ENCODE measurements around the gene SELENOI. TPM values are rescaled to one million over a fixed set of nuclear protein-coding genes. Genes with fewer than 3 reads are reported as not detected.
"Not testable (repeated sequence)": the region's sequence is repeated elsewhere in the genome, so short reads cannot be mapped to it uniquely, and the experiment has no call there.

Gene SELENOI
- total RNA-seq, 2 donors from 2014 or later = 10.4 to 31.3 TPM

DNA sequence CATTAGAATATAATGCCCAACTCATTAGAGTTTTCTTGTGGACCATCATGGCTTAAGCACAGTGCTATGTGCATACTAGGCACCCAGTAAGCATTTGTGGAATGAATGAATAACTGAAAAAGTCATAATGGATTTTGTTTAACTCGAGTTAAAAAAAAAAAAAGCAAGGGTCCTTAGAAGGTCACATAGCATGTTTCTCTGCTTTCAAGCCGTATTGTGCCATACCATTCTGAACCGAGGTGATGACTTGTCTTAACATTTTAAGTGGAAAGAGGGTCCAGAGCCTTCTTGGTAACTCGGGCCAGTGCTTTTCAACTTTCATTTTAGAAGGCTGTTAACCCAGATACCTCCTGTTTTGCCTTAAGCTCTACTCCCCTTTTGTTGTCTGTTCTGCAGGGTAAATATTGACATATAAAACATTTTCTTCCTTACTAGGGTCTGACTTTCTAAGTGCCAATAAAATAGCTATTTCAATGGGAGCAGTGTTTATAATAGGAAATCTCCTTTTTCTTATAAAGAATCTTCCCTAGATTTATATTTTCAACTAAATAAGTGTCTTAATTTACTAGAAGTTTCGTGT lies 1.4 kb downstream of the SELENOI start:
- intact Hi-C loops (cut with DNase I) = no loop called here
- Histone ChIP-seq H3K9me3 (no peaks in the 10 kb centered on the region), H3K4me1 (peaks cover 29% of the 10 kb centered on the region), H3K27ac (peak overlapping the region in 3 of 4 donors; percentile 89 to 96 (median 95)), H3K36me3 (replicated peaks in 1 of 2; ENCODE audit: insufficient read depth in 1 of 2, low read depth in 2 of 2) (no peaks in the 10 kb centered on the region), H3K27me3 (no peaks in the 10 kb centered on the region), H3K4me3 (no peak overlapping the region)
- TF ChIP-seq, protein P1, sequence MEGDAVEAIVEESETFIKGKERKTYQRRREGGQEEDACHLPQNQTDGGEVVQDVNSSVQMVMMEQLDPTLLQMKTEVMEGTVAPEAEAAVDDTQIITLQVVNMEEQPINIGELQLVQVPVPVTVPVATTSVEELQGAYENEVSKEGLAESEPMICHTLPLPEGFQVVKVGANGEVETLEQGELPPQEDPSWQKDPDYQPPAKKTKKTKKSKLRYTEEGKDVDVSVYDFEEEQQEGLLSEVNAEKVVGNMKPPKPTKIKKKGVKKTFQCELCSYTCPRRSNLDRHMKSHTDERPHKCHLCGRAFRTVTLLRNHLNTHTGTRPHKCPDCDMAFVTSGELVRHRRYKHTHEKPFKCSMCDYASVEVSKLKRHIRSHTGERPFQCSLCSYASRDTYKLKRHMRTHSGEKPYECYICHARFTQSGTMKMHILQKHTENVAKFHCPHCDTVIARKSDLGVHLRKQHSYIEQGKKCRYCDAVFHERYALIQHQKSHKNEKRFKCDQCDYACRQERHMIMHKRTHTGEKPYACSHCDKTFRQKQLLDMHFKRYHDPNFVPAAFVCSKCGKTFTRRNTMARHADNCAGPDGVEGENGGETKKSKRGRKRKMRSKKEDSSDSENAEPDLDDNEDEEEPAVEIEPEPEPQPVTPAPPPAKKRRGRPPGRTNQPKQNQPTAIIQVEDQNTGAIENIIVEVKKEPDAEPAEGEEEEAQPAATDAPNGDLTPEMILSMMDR (IDR thresholded peaks at IDR 0.05) = no peak
- TF ChIP-seq POLR2A (IDR thresholded peaks at IDR 0.05) = no peak
- ATAC-seq = no peak
- no peak for DNase-seq
- 14 to 19% methylated on average over 5 of the region's 5 CpGs for WGBS, 2 donors

DNA sequence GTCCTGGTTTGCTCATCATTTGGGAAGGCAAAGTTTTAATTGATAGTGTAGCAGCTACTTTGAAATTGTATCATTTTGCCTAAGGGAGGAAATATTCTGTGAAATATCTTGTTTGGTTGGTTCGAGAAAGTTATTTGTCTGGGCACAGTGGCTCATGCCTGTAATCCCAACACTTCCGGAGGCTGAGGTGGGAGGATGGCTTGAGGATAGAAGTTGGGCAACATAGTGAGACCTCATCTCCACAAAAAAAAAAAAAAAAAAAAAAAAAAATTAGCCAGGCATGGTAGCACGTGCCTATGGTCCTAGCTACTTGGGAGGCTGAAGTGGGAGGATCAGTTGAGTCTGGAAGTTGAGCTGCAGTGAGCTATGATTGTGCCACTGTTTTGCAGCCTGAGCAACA lies 3.7 kb downstream of the SELENOI start:
- intact Hi-C loops (cut with DNase I) = no loop called here
- no peak overlapping the region for H3K4me3 ChIP-seq
- no peak overlapping the region for H3K27ac ChIP-seq
- 83 to 95% methylated on average over 3 of the region's 3 CpGs for WGBS, 2 donors
- no peaks in the 10 kb centered on the region for H3K9me3 ChIP-seq
- ATAC-seq (no peak), DNase-seq (no peak)
- TF ChIP-seq, protein P1 (IDR thresholded peaks at IDR 0.05) = no peak
- TF ChIP-seq POLR2A (IDR thresholded peaks at IDR 0.05) = no peak
- peaks cover 18% of the 10 kb centered on the region for H3K4me1 ChIP-seq
- H3K27me3 ChIP-seq = no peaks in the 10 kb centered on the region
- H3K36me3 ChIP-seq (replicated peaks in 1 of 2; ENCODE audit: insufficient read depth in 1 of 2, low read depth in 2 of 2) = no peaks in the 10 kb centered on the region

DNA sequence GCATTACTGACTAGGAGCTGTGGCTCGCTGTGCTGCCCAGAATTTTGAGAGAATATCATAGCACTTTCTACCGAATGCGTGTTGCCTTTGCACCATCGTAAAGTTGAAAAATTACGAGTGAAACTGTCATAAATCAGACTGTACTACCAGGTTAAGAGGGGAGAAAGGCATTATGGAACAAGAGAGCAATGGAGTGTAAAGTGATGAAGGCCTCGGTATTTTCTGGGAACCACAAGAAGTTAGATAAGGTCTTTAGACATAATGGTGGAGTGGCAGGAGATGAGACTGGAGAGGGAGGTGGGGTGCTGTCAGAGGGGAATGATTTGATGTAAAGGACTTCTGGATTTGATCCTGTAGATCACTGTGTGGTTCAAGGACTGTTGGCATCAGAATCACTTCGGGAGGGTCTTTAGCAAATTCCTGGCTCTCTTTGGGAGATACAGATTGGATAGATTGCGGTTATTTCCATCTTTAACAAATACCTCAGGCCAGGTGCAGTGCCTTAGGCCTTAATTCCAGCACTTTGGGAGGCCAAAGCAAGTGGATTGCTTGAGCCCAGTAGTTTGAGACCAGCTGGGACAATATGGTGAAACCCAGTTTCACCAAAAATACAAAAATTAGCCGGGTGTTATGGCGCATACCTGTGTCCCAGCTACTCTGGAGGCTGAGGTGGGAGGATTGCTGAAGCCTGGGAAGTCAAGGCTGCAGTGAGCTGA lies 5.6 kb downstream of the SELENOI start:
- no peak for ATAC-seq
- H3K9me3 ChIP-seq = no peaks in the 10 kb centered on the region
- TF ChIP-seq, protein P1 (IDR thresholded peaks at IDR 0.05) = no peak
- no peak for TF ChIP-seq POLR2A (IDR thresholded peaks at IDR 0.05)
- H3K27me3 ChIP-seq = no peaks in the 10 kb centered on the region
- DNase-seq = no peak
- whole genome bisulfite sequencing, 2 donors = 92 to 97% methylated on average over 10 of the region's 10 CpGs
- H3K36me3 ChIP-seq (replicated peaks in 1 of 2; ENCODE audit: insufficient read depth in 1 of 2, low read depth in 2 of 2) = no peaks in the 10 kb centered on the region
- no peak overlapping the region for H3K27ac ChIP-seq
- H3K4me1 ChIP-seq = peaks cover 15% of the 10 kb centered on the region
- intact Hi-C loops (cut with DNase I) = no loop called here
- H3K4me3 ChIP-seq = no peak overlapping the region

DNA sequence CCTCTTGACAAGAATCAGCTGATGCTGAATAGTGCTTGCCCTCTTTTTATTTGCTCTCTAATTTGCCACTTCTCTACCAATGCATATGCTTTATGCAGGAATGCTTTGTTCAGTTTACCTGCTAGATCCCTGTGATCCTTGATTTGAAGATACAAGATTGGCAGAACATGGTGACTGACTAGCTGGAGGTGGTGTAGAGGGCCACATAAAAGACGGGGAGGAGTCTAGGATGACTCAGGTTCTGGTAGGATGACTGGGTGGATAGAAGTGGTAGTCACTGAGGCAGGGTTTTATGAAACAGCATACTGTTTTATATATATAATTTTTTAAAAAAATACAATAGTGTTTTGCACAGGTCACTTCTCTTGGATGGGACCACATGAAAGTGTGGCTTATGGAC lies 6.9 kb downstream of the SELENOI start:
- H3K27ac ChIP-seq = no peak overlapping the region
- TF ChIP-seq, protein P1 (IDR thresholded peaks at IDR 0.05) = no peak
- no peak for TF ChIP-seq POLR2A (IDR thresholded peaks at IDR 0.05)
- DNase-seq (no peak), ATAC-seq (no peak)
- no peaks in the 10 kb centered on the region for H3K9me3 ChIP-seq
- no peak overlapping the region for H3K4me3 ChIP-seq
- 87 to 92% methylated on average over 1 of the region's 1 CpG for WGBS, 2 donors
- intact Hi-C loops (cut with DNase I) = no loop called here
- no peaks in the 10 kb centered on the region for H3K27me3 ChIP-seq
- peaks cover 5% of the 10 kb centered on the region for H3K4me1 ChIP-seq
- no peaks in the 10 kb centered on the region for H3K36me3 ChIP-seq (replicated peaks in 1 of 2; ENCODE audit: insufficient read depth in 1 of 2, low read depth in 2 of 2)

DNA sequence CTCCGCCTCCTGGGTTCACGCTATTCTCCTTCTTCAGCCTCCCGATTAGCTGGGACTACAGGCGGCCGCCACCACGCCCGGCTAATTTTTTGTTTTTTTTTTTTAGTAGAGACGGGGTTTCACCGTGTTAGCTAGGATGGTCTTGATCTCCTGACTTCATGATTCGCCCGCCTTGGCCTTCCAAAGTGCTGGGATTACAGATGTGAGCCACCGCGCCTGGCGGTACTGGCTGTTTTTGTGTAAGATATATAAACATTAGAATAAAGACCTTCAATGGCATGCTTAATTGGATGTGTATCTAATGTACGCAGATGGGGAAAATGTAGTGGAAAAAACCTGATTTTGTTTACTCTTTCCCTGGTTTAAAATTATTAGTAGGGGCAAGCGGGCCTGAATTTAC lies 8.5 kb downstream of the SELENOI start:
- DNase-seq; H3K4me3 ChIP-seq; H3K36me3 ChIP-seq (replicated peaks in 1 of 2; ENCODE audit: insufficient read depth in 1 of 2, low read depth in 2 of 2); H3K4me1 ChIP-seq; H3K9me3 ChIP-seq; H3K27ac ChIP-seq; intact Hi-C loops (cut with DNase I); ATAC-seq; H3K27me3 ChIP-seq: not testable (repeated sequence)
- 95 to 97% methylated on average over 14 to 16 of the region's 16 CpGs for WGBS, 2 donors

Measured in body of pancreas (tissue), 4 donors.